GM19239 (cell line): Measurements from ENCODE around the gene STX3.
A peak's percentile ranks its signal among the peaks of the same experiment; 100 is the strongest.
"Not testable (repeated sequence)": the region's sequence is repeated elsewhere in the genome, so short reads cannot be mapped to it uniquely, and the experiment has no call there.

Source experiments
- DNase-seq: peaks from one replicate; pipeline ENCODE4 v3.0.0; 2011; ENCODE audit warnings: low spot score; ENCODE audit not compliant: insufficient read length
- FAIRE-seq: peaks from 2 replicates; lab custom pipeline; 2011; peaks lifted over from hg19 to GRCh38; lab: Jason Lieb, UNC

STX3 gene

DNA sequence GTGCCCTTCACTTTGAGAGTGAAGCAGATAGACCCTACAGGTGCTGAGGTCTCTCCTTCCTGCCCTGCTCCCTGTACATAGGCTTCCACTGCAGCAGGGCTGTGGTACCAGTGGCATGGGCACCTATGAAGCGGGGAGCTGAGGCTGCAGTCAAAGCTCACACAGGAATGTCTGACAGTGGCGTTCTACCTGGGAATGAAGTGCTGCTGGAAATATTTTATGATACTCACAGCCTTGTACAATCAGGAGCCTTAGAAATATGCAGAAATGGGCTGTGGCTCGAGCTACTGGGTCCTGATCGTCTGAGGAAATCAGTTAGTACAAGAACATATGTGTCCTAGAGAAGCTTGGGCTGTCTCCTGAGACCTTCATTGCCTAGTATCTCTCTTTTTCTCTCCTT is 30.6 kb downstream of the STX3 start:
- FAIRE-seq (no peak), DNase-seq (no peak)

DNA sequence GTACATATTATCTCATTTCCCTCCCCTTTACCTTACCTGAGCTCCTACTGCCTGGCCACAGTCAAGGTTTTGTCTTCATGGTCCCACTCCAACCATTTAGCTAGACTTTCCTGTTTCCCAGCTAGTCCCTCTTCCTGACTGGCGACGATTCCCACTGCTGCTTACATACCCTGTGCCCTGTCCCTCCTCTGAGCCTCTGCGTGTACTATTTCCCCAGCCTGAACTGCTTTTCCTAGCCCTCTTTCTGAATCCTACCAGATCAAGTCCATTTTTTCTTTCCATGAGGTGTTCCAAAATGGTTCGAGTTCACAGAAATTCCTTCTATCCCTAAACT is 32.0 kb downstream of the STX3 start:
- no peak for FAIRE-seq
- no peak for DNase-seq

GRCh38 chr11:59787816-59788215 is 32.6 kb downstream of the STX3 start:
- FAIRE-seq (no peak), DNase-seq (no peak)

DNA sequence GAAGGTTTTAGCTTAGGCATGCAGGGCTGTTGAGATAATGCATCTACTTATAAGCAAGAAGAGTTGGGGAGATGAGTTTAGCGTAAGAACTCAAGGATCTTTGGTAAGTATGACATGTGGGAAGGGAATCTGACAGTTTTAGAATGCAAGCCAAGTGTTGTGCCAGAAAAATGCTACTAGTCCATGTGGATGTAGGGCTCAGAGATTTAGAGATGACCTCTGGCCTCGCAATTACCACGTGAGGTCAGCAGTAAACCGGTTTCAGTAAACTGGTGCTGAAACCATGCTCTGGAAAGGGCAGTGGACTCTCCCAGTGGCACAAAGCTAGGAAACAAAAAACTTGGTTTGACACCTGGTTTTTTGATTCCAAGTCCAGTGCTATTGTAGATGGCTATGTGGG is 36.5 kb downstream of the STX3 start:
- FAIRE-seq, result no peak
- no peak for DNase-seq

DNA sequence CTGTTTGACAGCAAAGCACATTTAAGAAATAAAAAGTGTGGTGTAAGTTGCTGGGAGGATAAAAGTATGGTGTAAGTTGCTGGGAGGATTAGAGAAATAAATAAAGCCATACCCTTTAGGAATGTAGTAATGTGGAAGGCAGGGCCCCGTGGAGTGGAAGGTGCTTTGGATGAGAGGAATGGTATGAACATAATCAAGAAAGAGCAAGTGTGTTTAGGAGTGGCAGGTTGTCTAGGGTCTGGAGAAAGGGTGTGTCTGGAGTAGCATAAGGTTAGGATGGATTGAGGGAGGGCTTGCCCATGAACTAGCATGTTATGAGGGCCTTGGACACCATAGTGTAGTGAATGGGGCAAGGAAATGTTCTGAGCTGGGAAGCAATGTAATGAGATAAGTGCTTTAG is 37.3 kb downstream of the STX3 start:
- FAIRE-seq (no peak), DNase-seq (no peak)

DNA sequence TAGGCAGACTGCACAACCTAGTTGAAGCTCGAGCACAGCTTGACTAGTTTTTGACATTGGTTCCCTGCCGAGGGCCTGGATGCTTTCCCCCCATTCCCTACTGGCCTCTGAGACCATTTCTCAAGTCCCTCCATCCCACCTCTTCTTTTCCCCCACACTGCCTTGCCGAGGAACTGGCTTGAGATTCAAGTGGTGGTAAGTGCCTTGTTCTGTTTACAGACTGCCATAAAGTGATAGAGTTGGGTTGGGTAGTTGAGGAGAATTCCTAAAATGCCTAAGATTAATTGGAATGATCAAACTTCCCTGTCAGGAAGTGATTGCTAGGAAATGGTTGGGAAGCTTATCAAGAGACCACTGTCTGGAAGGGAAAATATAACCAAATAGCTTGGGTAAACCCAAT is 39.2 kb downstream of the STX3 start:
- DNase-seq (no peak), FAIRE-seq (no peak)

DNA sequence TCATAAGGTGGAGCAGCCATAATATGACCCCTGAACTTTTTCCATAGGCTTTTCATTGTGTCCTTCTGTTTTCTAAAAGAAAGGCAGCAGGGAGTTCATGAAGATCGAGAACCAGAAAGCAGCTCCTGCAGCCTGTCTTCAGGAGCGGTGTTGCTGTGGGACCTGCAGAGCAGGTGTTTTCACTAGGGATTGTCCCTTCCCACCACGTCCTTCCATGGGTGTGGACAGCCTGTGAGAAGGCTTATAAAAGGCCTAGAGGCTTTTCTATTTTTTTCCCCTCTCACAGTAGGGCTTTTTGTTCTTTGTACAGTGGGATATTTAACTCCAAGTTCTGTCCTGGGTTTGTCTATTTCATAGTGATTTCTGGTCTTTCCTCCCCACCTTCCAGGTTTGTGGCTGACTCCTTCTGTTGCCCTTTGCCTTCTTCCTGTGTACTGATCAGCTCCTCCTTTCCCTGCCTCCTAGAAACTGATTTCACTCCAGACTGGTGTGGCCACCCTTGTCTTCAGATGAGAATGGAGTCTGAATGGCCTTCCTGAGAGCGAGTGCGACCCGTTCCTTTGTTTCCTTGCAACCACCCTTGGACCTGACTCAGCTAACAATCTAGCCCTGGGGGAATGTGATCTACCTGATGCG is 45.3 kb downstream of the STX3 start:
- no peak for DNase-seq
- FAIRE-seq, result no peak

DNA sequence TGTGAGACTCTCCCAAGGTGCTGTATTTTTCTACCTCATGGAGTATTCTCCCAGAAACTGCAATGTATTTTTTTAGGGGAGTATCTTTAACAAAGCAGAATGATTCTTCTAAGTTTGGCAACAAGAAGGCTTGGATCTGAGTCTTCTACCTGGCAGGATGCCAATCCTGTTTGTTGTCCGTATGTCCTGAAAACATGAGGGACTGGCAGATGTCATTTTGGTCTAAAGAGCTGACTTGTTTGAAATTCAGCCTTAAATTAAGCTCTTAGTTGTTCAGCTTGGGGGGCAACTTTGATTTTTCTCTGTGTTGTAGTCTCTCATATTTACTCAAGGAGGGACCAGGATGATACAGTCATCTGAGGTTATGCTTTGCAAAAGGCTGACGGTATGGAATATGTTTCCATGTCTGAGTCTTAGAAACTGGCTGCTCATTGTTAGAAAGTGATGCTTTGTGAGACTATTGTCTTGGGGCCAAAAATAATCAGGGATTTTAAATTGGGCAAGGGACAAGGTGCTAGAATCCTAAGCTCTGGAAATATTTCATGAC is 46.1 kb downstream of the STX3 start:
- DNase-seq, result no peak
- no peak for FAIRE-seq

GRCh38 chr11:59801981-59802638 is 46.9 kb downstream of the STX3 start:
- DNase-seq (no peak), FAIRE-seq (no peak)

- FAIRE-seq (peak; percentile 67), DNase-seq (no peak)
These were observed 47.5 kb downstream of the STX3 start for GRCh38 chr11:59802639-59803176.

GRCh38 chr11:59804061-59804460 is 48.9 kb downstream of the STX3 start:
- no peak for DNase-seq
- FAIRE-seq, result no peak

DNA sequence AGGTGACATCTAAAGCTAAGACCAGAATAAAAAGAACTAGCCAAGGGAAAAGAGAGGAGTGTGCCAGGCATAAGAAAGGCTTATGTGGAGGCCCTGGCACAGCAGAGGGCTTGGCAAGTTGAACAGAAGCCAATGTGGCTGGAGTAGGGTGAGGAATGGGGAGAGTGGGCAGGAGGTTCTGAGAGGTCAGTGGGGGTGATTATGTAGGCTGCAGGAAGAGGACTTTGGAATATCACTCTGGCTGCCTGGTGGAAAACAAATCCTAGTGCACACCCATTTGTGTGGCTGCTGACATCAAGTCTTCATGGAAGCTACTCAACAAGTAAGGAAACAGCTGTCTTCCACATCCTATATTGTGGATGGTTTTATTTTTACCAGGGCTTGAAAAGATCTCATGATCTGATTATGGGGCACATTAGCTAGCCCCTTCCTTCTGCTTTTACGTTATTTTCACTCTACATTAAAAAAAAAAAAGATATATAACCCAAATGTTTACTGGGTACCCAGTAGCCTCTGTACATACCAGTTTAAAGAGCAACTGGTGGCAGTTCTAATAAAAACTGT is 52.0 kb downstream of the STX3 start:
- FAIRE-seq (no peak), DNase-seq (no peak)

DNA sequence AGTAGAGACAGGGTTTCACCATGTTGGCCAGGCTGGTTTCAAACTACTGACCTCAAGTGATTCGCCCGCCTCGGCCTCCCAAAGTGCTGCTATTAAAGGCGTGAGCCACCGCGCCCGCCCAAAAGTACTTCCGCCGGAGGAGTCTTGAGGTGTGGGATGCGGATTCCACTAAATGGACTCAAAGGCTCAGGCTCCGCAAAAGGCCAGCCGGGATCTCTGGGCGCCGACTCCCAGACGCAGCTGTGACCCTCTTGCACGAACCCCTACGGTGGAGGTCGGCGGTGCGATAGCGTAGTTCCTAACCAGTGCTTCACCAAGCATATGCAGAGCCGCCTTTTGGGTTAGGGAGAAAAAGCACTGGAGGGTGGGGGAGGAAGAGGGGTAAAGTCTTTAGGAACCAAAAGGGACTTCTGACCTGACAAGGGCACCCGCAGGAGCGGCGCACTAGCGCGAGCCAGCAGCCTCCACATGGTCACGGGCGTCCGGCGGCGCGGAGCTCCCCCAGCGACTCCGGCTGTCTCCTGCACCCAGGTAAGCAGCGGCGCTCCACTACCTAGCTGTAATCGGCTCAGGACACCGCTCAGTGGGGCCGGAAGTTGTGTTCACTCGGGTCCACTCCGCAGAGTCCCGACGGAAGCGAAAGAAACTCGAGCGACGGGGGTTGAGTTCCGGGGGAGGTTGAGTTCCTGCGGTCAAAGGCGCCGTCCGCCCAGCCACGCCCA is 55.2 kb downstream of the STX3 start, which contains the start of gene MRPL16:
Gene MRPL16, minus strand, starts transcription at position 590 of the 722 bp plus-strand sequence. Its CDS starts 120 bp downstream, at position 470.
- peak; percentile 62 for DNase-seq
- peak; percentile 91 for FAIRE-seq

GRCh38 chr11:59810911-59811259 is 55.7 kb downstream of the STX3 start:
- DNase-seq (no peak), FAIRE-seq (no peak)

- DNase-seq (no peak), FAIRE-seq (no peak)
These were observed 57.0 kb downstream of the STX3 start for GRCh38 chr11:59812220-59812619.

DNA sequence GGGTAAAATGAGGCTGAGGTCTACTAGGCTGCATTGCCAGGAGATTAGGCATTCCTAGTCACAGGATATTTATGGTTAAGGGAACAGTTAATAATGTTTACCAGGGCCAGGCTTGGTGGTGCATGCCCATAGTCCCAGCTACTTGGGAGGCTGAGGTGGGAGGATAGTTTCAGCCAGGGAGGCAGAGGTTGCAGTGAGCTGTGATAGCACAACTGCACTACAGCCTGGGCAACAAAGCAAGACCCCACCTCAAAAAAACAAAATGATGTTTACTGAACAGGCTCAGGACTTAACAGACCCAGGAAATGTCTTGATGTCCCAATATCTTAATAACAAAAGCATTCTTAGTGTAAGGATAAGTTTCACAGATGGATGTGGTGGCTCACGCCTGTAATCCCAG is 58.2 kb downstream of the STX3 start:
- no peak for FAIRE-seq
- DNase-seq, result no peak

DNA sequence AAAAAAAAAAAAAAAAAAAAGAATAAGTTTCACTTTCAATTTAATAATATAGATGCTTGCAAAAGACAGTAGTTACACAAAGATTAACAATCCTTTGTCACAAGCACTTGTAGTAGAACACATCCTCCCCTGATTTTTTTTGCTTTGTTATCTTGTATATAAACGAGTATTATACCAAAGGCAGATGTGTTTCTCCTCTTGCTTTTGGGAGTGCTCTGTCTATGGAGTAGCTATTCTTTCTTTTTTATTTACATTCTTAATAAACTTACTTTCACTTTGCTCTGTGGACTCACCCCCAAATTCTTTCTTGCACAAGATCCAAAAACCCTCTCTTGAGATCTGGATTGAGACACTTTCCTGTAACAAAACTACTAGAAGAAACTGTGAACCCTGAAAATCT is 58.8 kb downstream of the STX3 start:
- DNase-seq (no peak), FAIRE-seq (no peak)

GRCh38 chr11:59815754-59816153 is 60.6 kb downstream of the STX3 start:
- no peak for FAIRE-seq
- no peak for DNase-seq

- not testable (repeated sequence) for FAIRE-seq
These were observed 61.3 kb downstream of the STX3 start for GRCh38 chr11:59816434-59816833.

GRCh38 chr11:59818572-59818971 is 63.4 kb downstream of the STX3 start:
- DNase-seq (no peak), FAIRE-seq (peak; percentile 64)

More at GRCh38 chr11:59816434-59816833, 61.3 kb downstream of the STX3 start:
- not testable (repeated sequence) for DNase-seq
